Stromal cell of bone marrow (primary cell): Measurements from ENCODE around the gene BICC1.

ENCODE experiments used
- DNase-seq: peaks from one replicate; pipeline ENCODE4 v3.0.0-alpha.2; 2012; ENCODE audit warnings: low read depth

BICC1 gene

DNA sequence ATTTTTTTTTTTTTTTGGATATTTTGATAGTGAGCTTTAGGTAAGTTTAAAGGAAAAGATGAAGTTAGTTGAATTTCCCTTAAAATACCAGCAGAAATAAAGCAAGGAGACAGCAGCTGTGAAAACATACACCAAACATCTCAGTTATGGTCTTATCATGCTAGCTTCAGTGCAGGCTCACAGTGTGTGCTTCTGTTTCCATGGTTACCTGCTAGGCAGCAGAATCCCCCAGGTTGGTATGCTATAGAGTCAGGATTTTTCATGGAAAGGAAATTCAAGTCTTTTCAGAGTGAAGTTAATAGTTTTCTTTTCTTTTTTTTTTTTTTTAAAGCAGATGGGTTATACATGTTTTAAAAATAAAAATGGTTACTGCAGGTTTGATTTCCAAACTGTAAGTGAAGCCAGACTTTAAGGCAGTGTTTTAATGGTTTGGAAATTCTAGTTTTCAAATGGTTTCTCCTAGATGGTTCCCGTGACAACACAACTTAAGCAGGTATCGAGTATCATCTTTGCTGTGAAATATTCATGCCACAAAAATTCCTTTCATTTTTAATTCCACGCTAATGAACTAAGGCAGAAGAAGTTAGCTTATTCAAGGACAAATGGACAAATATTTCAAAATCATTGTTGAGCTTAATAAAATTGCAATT is 230.9 kb downstream of the BICC1 start:
- DNase-seq: no peak

DNA sequence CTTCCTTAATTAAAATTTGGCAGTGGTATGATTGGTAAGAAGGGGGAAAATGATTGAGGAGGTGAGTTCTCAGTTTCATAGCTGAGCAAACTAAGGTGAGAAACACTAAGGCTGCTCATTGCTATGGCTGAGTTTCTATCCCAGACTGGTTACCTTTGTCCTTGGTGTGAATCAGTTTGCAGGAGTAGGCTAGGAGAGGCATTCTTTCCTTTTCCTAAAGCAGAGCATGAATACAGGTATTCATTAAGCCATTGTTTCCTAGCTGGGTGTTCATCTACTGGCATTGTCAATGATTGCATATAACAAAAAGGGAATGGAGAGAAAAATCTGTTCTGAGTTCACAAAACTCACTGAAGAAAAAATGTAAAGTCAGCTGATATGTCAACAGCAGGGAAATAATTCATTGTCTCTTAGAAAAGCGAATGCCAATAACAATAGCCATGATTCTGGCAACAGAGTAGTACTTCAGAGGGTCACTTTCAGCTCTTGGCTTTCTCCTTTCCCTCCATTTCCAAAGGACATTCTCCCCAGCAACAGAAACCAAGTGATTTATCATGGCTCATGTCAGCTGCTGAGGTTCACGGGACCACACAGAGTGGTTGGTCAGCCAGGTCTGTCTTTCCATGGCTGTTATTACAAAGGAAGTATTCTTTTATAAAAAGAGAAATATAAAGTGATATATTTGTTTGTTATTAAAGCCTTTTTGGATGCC is 234.0 kb downstream of the BICC1 start:
- DNase-seq: no peak

GRCh38 chr10:58747687-58748086 is 235.0 kb downstream of the BICC1 start:
- DNase-seq: no peak

- no peak for DNase-seq
These were observed 240.0 kb downstream of the BICC1 start for GRCh38 chr10:58752665-58753064.

GRCh38 chr10:58753425-58753824 is 240.8 kb downstream of the BICC1 start:
- no peak for DNase-seq

DNA sequence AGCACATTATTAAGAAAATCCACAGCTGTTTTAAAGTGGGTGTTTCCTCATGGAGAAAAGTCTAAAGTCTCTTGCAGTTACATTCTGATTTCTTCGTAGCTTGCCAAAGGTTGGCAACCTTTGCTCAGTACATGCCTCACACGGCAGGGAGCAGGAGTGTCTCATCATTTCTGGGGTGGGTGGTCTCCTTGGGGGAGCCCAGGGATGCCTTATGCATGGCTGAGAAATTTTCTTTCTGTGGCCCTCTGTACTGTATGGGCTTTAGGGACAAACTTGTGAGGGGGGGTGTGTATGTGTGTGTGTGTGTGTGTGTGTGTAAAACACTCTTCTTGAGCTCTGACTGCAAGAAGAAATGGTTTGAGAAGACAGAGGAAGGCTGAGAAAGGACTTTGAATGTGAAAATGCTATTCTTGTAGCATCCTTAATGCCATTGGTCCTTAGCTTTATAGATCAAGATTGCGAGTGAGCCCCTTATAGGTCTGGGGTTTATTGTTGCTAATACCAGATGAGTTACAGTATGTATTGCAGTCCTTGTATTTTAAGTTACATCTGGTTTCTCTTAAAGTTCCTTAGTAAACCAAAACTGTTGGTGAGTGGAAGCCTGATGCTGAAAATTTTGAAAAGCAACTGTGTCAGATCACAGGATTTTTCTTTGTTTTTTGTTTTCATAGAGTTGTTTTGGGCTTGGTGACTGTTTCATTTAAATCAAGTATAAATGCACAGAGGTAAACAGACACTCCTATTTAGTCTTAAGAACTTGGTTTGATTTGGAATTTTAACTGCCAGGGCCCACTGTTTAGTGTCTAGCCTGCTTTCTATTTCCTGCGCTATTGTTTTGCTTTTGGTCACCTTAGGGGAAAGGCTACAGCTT is 242.0 kb downstream of the BICC1 start:
- DNase-seq: no peak

DNA sequence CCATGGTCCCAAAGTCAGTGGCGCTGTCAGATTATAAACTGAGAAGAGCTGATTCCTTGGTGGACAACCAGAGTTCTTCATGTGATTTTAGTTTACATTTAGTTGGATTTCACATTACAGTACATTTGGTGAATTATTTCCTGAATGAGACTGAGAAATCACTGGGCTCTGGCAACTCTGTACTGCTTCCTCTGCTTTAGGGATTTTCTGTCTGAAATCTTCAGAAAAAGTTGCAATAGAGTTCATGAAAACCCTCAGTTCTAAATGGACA is 242.6 kb downstream of the BICC1 start:
- DNase-seq: no peak

DNA sequence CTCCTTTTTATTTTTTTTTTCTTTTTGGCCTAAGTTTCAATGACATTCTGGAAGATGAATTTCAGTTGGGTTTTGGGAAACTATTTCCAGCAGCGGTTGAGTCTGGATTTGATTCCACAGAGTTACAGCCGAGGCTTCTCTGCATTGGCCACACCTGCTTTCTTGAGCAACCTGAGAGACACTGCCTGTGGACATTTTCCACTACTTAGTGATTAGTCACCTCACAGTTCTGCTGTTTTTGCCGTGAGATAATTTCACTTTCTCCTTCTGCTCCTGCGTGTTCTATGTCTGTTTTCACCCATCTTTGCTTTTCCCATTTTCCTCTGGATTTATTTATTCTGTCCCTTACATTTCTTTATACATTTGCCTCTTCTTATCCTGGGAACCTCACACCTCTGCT is 243.0 kb downstream of the BICC1 start:
- DNase-seq: peak; percentile 58

GRCh38 chr10:58756130-58756719 is 243.6 kb downstream of the BICC1 start:
- DNase-seq: no peak

DNA sequence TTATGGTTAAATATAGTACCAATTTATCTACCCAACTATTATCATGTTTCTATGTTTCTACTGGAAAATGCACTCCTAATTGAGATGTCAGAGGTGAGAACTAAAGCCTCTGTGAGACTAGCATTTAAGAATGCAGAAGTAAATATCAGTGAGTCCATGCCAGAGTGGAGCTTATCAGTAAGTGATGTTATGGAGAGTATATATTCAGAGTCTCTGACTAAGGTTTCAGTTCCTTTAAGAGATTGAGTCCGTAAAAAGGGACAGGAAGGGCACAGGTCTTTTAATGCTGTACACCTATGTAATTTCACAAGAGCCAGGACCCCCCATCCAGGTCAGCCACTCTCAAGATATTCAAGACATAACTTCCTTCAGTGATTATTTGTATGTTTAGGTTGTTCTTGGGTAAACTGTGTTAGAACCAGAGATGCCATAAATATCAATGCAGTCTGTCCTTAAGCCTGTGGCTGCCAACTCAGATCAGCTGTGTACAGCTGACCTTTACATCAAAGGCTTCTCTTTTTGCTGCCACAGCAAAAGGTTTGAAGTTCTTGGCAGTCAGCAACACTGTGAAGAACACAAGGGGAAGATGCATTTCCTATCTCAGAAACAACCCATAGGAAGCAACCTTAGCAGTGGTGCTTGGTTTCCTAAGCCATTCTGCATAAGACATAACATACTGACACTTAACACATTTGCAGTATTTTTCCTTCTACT is 244.8 kb downstream of the BICC1 start:
- DNase-seq: no peak

GRCh38 chr10:58758321-58758720 is 245.6 kb downstream of the BICC1 start:
- DNase-seq: no peak

GRCh38 chr10:58764087-58764747 is 251.5 kb downstream of the BICC1 start:
- no peak for DNase-seq

DNA sequence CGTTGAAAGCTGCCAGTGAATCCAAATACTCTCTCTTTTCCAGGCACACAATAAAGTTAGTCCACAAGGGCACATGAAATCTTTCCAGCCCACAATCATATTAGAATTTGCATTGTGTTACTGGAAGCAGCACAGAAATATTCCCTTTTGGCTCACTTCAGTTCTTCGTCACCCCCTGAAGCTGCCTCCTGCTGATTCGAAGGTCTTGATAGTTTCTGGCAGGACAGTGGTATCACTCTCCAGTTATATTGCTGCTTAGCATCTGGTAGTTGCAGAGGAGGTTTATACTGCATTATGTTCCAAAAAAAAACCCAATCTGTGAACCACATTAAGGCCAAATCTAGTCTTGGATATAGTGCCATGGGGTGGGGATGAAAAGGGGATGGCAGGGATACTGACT is 253.2 kb downstream of the BICC1 start:
- no peak for DNase-seq

DNA sequence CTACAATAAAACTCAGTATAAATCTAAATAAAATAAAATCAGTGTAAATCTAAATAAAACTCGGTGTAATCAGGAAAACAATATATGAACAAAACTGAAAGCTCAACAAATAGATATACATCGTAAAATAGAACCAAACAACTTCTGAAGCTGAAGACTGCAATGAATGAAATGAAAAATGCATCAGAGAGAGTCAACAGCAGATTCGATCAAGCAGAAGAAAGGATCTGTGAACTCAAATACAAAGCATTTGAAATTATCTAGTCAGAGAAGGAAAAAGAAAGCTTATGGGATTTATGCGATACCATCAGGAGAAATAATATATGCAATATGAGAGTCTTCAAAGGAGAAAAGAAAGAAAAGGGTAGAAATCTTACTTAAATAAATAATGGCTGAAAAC is 255.0 kb downstream of the BICC1 start:
- no peak for DNase-seq

GRCh38 chr10:58771863-58772262 is 259.2 kb downstream of the BICC1 start:
- DNase-seq: no peak

- DNase-seq: no peak
These were observed 260.1 kb downstream of the BICC1 start for GRCh38 chr10:58772758-58773157.

DNA sequence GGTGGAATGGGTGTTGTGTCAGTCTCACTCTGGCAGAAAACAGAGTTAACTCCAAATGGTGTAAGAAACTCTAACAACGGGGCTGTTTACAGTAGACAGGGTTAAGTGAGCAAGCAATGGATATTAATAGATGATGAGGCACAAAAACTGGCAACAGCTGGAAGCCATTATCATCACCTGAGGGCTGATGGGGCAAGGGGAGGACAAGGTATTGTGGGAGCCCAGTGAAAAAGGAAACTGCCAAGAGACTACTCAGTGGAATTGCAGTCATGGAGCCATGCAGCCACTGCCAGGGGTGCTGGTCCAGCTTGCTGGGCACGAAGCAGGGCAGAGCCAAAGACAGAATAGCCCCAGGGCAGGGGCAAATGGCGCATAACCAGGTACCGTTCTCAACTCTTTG is 260.7 kb downstream of the BICC1 start:
- no peak for DNase-seq

DNA sequence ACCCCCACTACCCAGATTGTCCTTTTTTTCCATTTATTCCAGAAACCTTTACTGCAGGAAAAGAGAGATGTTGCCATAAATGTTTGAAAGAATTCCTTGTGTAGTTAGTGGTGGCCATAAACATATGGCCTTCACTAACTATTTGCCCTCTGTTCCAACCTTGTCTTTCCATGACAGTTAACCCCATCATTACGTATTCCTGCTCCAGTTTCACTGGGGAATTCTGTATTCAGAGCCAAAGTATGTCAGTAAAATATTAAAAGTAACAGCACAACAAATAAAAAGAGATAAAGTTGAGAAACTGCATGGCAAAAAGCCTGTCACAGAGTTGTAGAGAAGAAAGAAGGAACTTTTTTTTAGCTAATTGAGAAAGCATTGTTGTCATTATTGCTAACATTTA is 261.3 kb downstream of the BICC1 start:
- no peak for DNase-seq

DNA sequence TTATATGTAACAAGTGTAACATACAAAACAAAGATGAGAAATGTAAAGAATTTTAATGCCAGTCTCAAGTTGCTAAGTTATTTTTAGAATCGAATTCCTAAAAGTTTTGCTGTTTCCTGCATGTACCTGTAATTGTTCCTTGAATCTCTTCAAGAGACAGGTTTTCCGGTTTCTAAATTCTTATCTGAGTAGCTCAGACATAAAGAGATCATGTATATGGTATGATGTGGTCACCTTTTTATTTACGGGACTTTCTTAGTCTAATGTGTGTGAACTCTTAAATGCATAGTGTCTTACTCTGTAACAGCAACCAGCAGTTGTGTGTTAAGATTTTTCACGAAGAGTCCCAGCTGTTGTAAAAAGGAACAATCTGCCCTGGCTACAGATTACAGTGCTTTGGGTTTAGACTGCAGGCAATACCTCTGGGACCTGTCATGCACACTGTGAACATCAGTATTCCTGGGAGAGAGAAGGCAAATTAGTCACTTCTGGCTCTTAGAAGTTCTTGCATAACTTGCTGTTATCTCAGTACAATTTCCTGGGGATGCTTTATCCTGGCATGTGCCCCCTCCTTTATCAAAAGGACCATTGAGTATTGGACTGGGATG is 263.4 kb downstream of the BICC1 start:
- no peak for DNase-seq

DNA sequence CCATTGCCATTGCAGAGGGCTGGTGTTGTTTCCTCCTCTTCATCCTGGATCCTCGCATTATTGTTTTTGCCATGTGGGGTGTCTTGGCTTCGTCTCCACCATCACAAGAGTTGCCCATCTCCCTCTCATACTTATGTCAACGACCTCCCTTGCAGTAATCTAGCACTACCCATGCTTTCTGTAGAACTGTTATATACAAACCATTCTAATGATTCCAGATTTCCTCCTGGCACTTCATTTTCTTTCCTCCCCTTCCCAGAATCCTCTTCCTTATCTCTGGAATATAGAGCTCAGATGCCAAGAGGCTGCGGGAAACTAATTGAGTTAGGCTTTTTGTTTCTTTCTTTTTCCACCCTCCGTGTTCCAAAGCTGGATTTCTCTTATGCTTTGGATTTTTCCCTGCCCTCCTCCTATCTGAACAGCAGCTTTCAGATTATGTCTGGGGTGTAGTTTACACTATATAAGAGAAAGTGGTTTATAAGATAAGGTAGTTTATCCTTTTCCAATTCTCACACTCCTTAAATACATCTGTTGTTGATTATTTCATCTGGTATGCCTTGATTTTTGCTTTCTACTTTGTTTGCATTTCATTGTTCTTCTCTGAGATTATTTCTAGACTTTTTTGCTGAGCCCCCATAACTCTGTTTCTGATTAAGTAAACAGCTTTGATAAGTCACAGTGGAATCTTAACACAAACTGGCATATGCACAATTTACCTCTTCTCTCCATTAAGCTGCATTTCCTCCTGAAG is 264.1 kb downstream of the BICC1 start:
- no peak for DNase-seq

GRCh38 chr10:58778966-58779365 is 266.3 kb downstream of the BICC1 start:
- DNase-seq: no peak
